PC-9 (cell line): Measurements from ENCODE around the gene UNC5B. TPM values are rescaled to one million over a fixed set of nuclear protein-coding genes. Genes with fewer than 3 reads are reported as not detected.

Source experiments
- BruUV-seq: library from RNA; stranded (reverse); fragments of 400-500 nt; replicated peaks from 2 replicates; lab custom pipeline; 2021; lab: Mats Ljungman, UMichigan
- CTCF ChIA-PET: fragments of 300-600 bp; sonication (Branson Sonifier 250); formaldehyde crosslinking; loops from one replicate; lab custom pipeline; 2022; ENCODE audit warnings: antibody characterized with exemption; lab: Charles Lee
- POLR2A ChIA-PET: fragments of 300-600 bp; sonication (Branson Sonifier 250); formaldehyde crosslinking; loops from one replicate; lab custom pipeline; 2022; ENCODE audit warnings: antibody characterized with exemption; ENCODE audit not compliant: unreplicated experiment; lab: Charles Lee
- DNase-seq, 2 experiments: peaks; one replicate each; pipeline versions ENCODE4 v3.0.0 to v3.0.0-alpha.2; 2015 to 2022; ENCODE audit warnings: mixed read lengths in 1 of 2
- H2AFZ ChIP-seq: fragments of 200-600 bp; sonication (generic); 2 replicates; pipeline ENCODE4 v1.8.1; 2017; ENCODE audit warnings: antibody characterized with exemption
- H3F3A ChIP-seq: fragments of 200-600 bp; sonication (generic); 2 replicates; pipeline ENCODE4 v1.8.1; 2017; ENCODE audit warnings: antibody characterized with exemption, mild to moderate bottlenecking, low read depth; ENCODE audit not compliant: insufficient read depth
- H3K27ac ChIP-seq: fragments of 200-600 bp; sonication (generic); 2 replicates; pipeline ENCODE4 v1.6.1; 2016; ENCODE audit warnings: mixed run types
- H3K27me3 ChIP-seq: fragments of 200-600 bp; sonication (generic); 2 replicates; pipeline ENCODE4 v1.6.1; 2016; ENCODE audit warnings: low read depth, mixed run types; ENCODE audit not compliant: insufficient read depth
- H3K36me3 ChIP-seq: fragments of 200-600 bp; sonication (generic); 2 replicates; pipeline ENCODE4 v1.6.1; 2016; ENCODE audit warnings: low read depth, mixed run types
- H3K4me1 ChIP-seq: fragments of 200-600 bp; sonication (generic); replicated peaks from 2 replicates; pipeline ENCODE4 v1.6.1; 2016; ENCODE audit warnings: mixed run types; ENCODE audit not compliant: insufficient read depth
- H3K4me2 ChIP-seq: fragments of 200-600 bp; sonication (generic); 2 replicates; pipeline ENCODE4 v1.6.1; 2017; ENCODE audit warnings: mixed run types
- H3K4me3 ChIP-seq: fragments of 200-600 bp; sonication (generic); 2 replicates; pipeline ENCODE4 v1.6.1; 2016; ENCODE audit warnings: mixed run types
- H3K79me2 ChIP-seq: fragments of 200-600 bp; sonication (generic); 2 replicates; pipeline ENCODE4 v1.6.1; 2017; ENCODE audit warnings: low read depth, mixed run types
- H3K9me2 ChIP-seq: fragments of 200-600 bp; sonication (generic); 2 replicates; pipeline ENCODE4 v1.8.1; 2017; ENCODE audit warnings: mild to moderate bottlenecking; ENCODE audit not compliant: insufficient read depth
- H3K9me3 ChIP-seq: fragments of 200-600 bp; sonication (generic); 2 replicates; pipeline ENCODE4 v1.8.1; 2016; ENCODE audit warnings: low read depth; ENCODE audit not compliant: insufficient read depth
- H4K20me1 ChIP-seq: fragments of 200-600 bp; sonication (generic); 2 replicates; pipeline ENCODE4 v1.8.1; 2017; ENCODE audit not compliant: insufficient read depth
- CTCF ChIP-seq: fragments of 200-600 bp; sonication (generic); conservative IDR thresholded peaks from 2 replicates; pipeline ENCODE4 v1.6.1; 2017; ENCODE audit warnings: mixed run types, antibody characterized with exemption, mild to moderate bottlenecking, moderate library complexity
- EZH2 ChIP-seq: fragments of 200-600 bp; sonication (generic); IDR thresholded peaks from 2 replicates; pipeline ENCODE4 v1.8.0; 2017; ENCODE audit warnings: antibody characterized with exemption, low read depth
- intact Hi-C: fragments of 100-400 bp; cut with micrococcal nuclease; formaldehyde crosslinking; loops from one replicate; pipeline ENCODE4 v1.10.0; 2022; ENCODE audit not compliant: unreplicated experiment
- total RNA-seq: library from RNA; stranded (reverse); gene quantifications from 2 replicates; pipeline ENCODE4 v1.2.3, GENCODE V29; 2021

UNC5B gene
- total RNA-seq, 1 experiment from 2014 or later, result 1.7 TPM

DNA sequence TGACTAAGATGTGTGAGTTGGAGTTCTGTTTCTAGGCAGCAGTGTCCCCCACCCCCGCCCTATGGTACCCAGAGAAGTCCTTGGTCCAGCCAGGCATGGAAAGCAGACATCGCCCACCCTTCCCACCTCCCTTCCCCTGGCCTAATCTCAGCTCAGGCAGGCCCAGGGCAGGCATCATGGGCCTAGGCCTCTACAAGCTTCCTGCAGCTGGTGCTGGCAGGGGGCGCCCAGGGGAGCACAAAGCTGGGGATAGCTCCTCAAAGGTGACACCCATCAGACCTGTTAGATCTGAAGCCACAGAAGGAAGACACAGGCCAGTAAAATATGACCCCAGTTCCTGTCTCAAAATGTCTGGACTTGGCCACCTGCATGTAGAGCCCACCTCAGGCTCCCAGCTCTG, 18.9 kb upstream of the UNC5B start:
- H3K36me3 ChIP-seq, result no peaks in the 10 kb centered on the region
- ChIA-PET POLR2A (no interaction called here), CTCF (no interaction called here)
- H3K9me2 ChIP-seq, result no peaks in the 10 kb centered on the region
- H3K9me3 ChIP-seq, result peaks cover 5% of the 10 kb centered on the region; the same call in 1 of the 2 replicates
- H3K4me1 ChIP-seq, result no peaks in the 10 kb centered on the region
- H2AFZ ChIP-seq, result no peak overlapping the region
- TF ChIP-seq EZH2 (no peak), CTCF (no peak)
- no peaks in the 10 kb centered on the region for H4K20me1 ChIP-seq
- intact Hi-C loops, result no loop called here
- H3K79me2 ChIP-seq, result no peaks in the 10 kb centered on the region
- no peaks in the 10 kb centered on the region for H3F3A ChIP-seq
- H3K4me2 ChIP-seq, result no peak overlapping the region
- H3K27ac ChIP-seq, result no peak overlapping the region
- no peak for DNase-seq
- H3K27me3 ChIP-seq, result peaks cover 5% of the 10 kb centered on the region; the same call in 1 of the 2 replicates
- H3K4me3 ChIP-seq, result no peak overlapping the region
- no TSS peak for BruUV-seq

DNA sequence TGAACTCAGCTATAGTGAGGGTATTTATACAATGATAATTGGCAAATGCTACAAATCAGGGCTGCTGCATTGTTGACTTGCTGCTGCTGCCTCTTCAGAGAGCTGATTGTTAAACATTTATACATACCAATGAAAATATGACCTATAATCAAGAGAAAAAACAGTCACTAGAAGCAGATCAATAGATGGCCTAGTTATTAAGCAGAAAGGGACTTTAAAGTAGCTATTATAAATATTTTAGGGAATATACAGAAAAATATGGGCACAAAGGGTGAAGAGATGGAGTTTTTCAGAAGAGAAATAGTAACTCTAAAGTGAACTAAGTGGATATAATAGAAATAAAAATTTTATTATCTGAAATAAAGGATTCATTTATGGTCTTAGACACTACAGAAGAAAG, 14.4 kb upstream of the UNC5B start:
- ChIA-PET POLR2A (no interaction called here), CTCF (no interaction called here)
- no peak overlapping the region for H3K4me3 ChIP-seq
- no peaks in the 10 kb centered on the region for H3F3A ChIP-seq
- no peaks in the 10 kb centered on the region for H3K36me3 ChIP-seq
- peaks cover 5% of the 10 kb centered on the region; the same call in 1 of the 2 replicates for H3K27me3 ChIP-seq
- H3K9me2 ChIP-seq, result no peaks in the 10 kb centered on the region
- H3K4me2 ChIP-seq, result no peak overlapping the region
- intact Hi-C loops, result no loop called here
- peaks cover 5% of the 10 kb centered on the region; the same call in 1 of the 2 replicates for H3K9me3 ChIP-seq
- H3K79me2 ChIP-seq, result no peaks in the 10 kb centered on the region
- H3K27ac ChIP-seq, result no peak overlapping the region
- no peak for DNase-seq
- H3K4me1 ChIP-seq, result no peaks in the 10 kb centered on the region
- no peaks in the 10 kb centered on the region for H4K20me1 ChIP-seq
- no peak overlapping the region for H2AFZ ChIP-seq
- TF ChIP-seq CTCF (no peak), EZH2 (no peak)
- no TSS peak for BruUV-seq

- Histone ChIP-seq H3K79me2 (no peaks in the 10 kb centered on the region), H4K20me1 (no peaks in the 10 kb centered on the region), H3K27ac (no peak overlapping the region), H3K27me3 (no peaks in the 10 kb centered on the region), H3K9me2 (no peaks in the 10 kb centered on the region), H3K36me3 (no peaks in the 10 kb centered on the region), H3K4me1 (0 out of 2 replicates have a peak, but pooled peaks cover 4% of the 10 kb centered on the region), H3K9me3 (peaks cover 5% of the 10 kb centered on the region; the same call in 1 of the 2 replicates), H3K4me3 (no peak overlapping the region), H2AFZ (no peak overlapping the region), H3K4me2 (no peak overlapping the region), H3F3A (no peaks in the 10 kb centered on the region)
- no peak for DNase-seq
- BruUV-seq, result no TSS peak
- CTCF ChIA-PET, result interaction anchor here (0.9 kb wide), 1 partner anchor 277 kb away, joined by 3 read pairs; no protein-coding TSS in a partner anchor
- TF ChIP-seq CTCF (no peak), EZH2 (no peak)
- POLR2A ChIA-PET, result no interaction called here
- intact Hi-C loops, result loop anchor here (10.0 kb wide), 1 partner anchor 127 kb away; no protein-coding TSS in a partner anchor
Observed at GRCh38 chr10:71201849-71202248, 10.5 kb upstream of the UNC5B start.
